NCI-H2107 treated with DMSO at 0.1 percent for 48 hours (cell line): ENCODE measurements around the gene LRRC4B.

Experiments used
- DNase-seq: peaks from one replicate; lab custom pipeline; 2025; ENCODE audit not compliant: unreplicated experiment; lab: John Stamatoyannopoulos, UW

Gene LRRC4B

GRCh38 chr19:50467566-50467965 is 100.7 kb downstream of the LRRC4B start:
- no peak for DNase-seq
